Breast epithelium (tissue), 3 donors: ENCODE data around the gene CDKL2.

Experiments
- POLR2A ChIP-seq: fragments of 450-650 bp; IDR thresholded peaks from one replicate; pipeline ENCODE4 v1.6.1; 2016; ENCODE audit warnings: antibody characterized with exemption, mild to moderate bottlenecking, moderate library complexity
- TF ChIP-seq, protein P1 (sequence below), 3 donors: fragments of 450-650 bp; IDR thresholded peaks; one replicate each; pipeline ENCODE4 v1.5.1; 2016 to 2017; ENCODE audit warnings: antibody characterized with exemption in 3 of 3, mild to moderate bottlenecking in 3 of 3, moderate library complexity in 3 of 3

DNA sequence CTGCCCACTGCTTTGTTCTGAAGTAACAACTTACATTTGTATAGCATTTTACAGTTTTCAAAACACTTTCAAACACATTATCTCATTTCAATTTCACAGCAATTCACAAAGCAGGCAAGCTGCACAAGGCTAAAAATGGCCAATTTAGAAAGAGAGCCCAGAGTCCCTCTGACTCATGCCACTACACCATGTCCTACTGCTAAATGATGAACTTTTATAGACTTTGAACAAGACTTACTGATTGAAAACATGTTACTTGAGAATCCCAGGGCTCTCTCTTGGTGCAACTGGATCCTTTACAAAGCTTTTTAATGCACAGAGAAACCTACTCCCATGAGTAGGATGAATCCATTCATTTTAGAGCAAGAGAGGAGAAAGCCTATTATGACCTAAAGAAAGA is 48.6 kb upstream of the CDKL2 start:
- TF ChIP-seq, protein P1, sequence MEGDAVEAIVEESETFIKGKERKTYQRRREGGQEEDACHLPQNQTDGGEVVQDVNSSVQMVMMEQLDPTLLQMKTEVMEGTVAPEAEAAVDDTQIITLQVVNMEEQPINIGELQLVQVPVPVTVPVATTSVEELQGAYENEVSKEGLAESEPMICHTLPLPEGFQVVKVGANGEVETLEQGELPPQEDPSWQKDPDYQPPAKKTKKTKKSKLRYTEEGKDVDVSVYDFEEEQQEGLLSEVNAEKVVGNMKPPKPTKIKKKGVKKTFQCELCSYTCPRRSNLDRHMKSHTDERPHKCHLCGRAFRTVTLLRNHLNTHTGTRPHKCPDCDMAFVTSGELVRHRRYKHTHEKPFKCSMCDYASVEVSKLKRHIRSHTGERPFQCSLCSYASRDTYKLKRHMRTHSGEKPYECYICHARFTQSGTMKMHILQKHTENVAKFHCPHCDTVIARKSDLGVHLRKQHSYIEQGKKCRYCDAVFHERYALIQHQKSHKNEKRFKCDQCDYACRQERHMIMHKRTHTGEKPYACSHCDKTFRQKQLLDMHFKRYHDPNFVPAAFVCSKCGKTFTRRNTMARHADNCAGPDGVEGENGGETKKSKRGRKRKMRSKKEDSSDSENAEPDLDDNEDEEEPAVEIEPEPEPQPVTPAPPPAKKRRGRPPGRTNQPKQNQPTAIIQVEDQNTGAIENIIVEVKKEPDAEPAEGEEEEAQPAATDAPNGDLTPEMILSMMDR (IDR thresholded peaks at IDR 0.05), result no peak
- no peak for TF ChIP-seq POLR2A
